Ramos (cell line): ENCODE results near the gene DNMBP.
"Not testable (repeated sequence)": the region's sequence is repeated elsewhere in the genome, so short reads cannot be mapped to it uniquely, and the experiment has no call there.

Experiments
- in situ Hi-C: fragments of 300-500 bp; cut with MboI; formaldehyde crosslinking; loops from one replicate; pipeline ENCODE4 v1.14.3; 2022; ENCODE audit warnings: low sequenced_read_pairs; ENCODE audit not compliant: unreplicated experiment

DNMBP gene

DNA sequence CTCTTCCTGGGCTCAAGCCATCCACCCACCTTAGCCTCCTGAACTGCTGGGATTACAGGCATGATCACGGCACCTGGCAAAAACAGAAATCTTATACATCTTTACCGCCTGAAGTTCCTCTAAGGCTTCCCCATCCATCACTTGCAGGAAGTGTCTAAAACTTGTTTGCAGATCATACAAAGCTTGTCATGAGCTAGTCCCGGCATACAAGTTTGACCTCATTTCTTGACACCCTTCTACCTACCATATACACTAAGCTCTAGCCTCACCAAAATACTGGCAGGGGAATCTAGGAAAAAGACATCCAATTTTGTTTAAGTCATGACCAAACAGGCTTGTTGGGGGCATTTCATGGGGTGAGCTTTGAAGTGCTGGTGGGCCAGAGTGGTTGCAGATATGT is 14.5 kb downstream of the DNMBP start:
- in situ Hi-C loops: no loop called here

- in situ Hi-C loops: no loop called here
These were observed 14.9 kb downstream of the DNMBP start for GRCh38 chr10:99994801-99995200.

DNA sequence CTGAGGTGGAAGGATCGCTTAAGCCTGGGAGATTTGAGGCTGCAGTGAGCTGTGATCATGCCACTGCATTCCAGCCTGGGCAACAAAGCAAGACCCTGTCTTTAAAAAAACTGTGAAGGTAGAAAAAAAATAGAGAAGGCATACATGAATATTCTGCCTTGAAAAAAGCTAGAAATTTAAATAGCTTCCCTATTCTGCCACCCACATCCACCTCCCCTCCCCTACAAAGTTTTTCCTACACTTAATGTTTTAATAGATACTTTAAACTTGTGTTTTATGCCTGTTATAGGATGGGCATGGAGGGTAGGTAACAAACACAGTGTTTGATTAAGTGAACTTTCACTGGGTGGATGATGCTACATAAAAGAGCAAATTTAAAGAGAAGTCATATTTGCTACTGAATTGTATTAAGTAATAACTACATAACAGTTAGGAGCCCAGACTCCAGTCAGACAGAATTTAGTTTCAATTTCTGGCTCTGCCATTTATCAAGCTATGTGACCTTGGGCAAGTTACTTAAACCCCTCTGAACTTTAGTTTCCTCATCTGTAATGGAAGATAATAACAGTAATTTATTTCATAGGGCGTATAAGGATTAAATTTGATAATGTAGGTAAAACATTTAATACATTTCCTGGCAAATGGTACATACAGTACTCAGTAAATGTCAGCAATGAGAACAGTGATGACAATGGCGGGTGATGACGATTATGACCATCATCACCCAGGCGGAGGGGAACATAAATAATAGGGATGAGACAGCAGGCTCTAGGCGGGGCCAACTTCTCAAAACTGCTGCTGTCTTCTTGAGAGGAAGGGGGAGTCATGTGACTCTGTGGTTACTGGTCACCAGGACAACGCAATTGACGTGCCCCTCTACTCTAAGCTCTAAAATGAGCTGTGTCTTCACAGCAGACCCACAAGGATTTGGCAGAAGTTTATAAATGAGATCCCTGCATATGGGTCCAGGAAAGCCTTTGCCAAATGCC is 15.8 kb downstream of the DNMBP start:
- in situ Hi-C loops: no loop called here

DNA sequence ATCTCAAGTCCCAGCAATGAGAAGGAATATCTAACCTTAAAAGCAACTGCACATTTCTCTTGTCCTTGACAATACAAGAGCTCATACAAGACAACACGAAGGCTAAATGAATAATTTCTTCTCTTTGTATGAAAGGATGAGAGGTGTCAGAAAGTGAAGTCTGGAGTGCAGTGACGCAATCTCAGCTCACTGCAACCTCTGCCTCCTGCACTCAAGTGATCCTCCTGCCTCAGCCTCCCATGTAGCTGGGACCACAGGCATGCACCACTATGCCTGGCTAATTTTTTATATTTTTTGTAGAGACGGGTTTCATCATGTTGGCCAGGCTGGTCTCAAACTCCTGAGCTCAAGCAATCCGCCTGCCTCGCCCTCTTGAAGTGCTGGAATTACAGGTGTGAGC is 24.1 kb downstream of the DNMBP start:
- in situ Hi-C loops: not testable (repeated sequence)

- in situ Hi-C loops: no loop called here
These were observed 25.3 kb downstream of the DNMBP start for GRCh38 chr10:99984211-99985034.

- in situ Hi-C loops: no loop called here
These were observed 26.3 kb downstream of the DNMBP start for GRCh38 chr10:99983280-99983988.

DNA sequence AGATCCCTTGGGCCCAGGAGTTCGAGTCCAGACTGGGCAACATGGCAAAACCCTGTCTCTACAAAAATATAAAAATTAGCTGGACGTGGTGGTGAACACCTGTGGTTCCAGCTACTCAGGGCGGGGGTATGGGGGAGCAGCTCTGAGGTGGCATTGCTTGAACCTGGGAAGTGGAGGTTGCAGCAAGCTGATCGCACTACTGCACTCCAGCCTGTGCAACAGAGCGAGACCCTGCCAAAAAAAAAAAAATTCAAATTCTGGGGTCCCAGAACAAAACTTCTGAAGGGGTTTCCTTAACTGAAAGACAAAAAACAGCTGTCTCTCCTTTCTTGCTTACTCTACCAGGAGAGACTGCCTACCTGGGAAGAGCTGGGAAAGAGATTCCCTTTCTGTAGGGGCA is 27.0 kb downstream of the DNMBP start:
- in situ Hi-C loops: no loop called here

GRCh38 chr10:99981581-99982199 is 28.1 kb downstream of the DNMBP start:
- in situ Hi-C loops: no loop called here

DNA sequence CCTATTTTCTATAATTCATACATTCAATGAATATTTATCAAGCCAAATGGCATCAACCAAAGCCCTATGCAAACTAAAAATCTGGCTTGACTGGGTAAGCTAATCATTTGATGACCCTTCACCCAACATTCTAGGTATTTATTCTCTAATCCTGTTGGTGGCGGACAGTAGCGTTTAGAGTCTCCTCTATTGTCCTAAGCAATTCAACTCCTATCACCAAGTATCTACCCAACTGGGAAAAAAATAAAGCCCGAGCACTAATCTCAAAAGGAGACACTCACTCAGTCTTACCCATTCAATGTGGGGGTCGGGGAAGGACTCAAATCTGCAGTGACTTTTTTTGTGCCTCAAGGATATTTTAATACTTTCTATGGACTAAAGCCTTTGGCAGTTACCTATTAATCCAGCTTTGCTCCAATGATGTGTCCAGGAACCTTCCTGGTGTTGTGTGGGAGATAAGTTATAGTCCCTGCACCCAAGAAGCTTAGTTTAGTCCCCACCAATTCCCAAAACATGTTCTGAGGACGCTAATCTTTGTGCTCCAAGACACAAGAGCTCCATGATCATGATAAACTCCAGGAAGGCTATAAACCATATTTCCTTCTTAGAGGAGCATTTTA is 30.6 kb downstream of the DNMBP start:
- in situ Hi-C loops: loop anchor here (5.0 kb wide), 1 partner anchor 38 kb away; no protein-coding TSS in a partner anchor

DNA sequence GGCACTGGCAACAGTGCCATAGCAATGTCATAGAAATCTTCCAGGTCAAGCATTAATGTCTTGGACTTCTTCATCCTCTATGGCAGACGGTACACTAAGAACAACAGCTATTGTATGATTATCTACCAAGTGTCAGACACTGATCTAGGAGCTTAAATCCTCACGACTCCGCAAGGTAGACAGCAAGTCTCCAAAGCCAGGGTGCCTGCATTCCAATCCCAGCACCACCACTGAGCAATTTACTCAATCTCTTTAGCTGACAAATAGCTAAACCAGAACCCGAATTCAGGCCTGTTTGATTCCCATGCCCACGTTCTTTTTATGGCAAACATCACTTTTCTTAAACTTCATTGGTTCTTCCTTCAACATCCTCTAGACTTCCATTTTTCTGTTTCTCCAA is 31.8 kb downstream of the DNMBP start:
- in situ Hi-C loops: loop anchor here (5.0 kb wide), 1 partner anchor 39 kb away; no protein-coding TSS in a partner anchor

DNA sequence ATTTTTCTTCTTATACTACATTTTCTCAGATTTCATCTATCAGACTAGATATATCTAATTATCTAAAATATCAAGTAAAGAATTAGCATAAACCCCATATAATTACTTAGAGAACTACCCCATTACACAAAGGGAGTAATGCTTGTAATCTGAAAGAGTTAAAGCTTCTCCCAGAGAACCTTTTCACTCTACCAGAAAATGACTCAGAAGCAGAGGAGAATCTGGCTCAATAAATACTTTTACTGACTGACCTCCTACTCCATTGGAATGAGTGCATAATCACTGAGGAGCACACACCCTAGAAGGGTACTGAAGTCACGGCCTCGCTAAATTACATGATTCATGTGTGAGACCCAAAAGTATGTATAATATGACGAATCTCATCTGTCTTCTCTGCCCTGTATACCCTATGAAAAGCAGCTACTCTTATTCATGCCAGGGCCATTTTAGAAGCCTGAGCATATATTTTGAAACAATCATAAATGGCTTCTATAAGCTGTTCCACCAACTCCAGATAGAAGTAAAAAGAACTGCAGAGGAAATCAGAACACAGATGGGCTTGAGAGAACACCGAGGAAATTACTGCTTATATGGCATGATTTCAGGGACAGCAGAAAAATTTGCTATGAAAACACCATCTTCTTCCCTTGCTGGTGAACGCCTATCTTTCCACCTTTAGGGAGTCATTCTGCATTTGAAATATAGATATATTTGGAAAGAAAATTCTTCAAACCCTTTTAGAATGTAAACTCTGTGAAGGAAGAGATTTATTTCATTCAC is 32.7 kb downstream of the DNMBP start:
- in situ Hi-C loops: loop anchor here (5.0 kb wide), 1 partner anchor 40 kb away; no protein-coding TSS in a partner anchor

- in situ Hi-C loops: loop anchor here (5.0 kb wide), 1 partner anchor 41 kb away; no protein-coding TSS in a partner anchor
These were observed 33.6 kb downstream of the DNMBP start for GRCh38 chr10:99975942-99976809.

GRCh38 chr10:99975106-99975829 is 34.5 kb downstream of the DNMBP start:
- in situ Hi-C loops: loop anchor here (5.0 kb wide), 1 partner anchor 42 kb away; no protein-coding TSS in a partner anchor

GRCh38 chr10:99973190-99973589 is 36.6 kb downstream of the DNMBP start:
- in situ Hi-C loops: loop anchor here (5.0 kb wide), 1 partner anchor 74 kb away; no protein-coding TSS in a partner anchor

GRCh38 chr10:99967961-99968360 is 41.8 kb downstream of the DNMBP start:
- in situ Hi-C loops: no loop called here

DNA sequence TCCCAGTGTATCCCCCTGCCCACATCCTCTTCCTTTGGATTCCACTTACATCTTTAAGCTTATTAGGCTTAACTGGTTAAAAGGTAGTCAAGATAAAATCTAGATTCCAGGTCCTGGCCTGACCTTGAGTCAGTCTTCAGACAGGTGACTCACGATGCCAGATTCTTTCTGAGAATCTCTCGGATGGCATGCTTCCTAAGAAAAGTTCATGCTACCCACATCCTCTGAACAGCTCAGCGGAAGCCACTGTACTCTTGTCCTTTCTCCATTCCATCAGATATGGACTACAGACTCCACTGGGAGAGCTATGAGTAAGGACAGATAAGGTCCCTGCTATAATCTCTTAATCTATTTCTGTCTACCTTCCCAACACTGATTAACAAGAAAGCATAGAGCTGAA is 43.4 kb downstream of the DNMBP start:
- in situ Hi-C loops: no loop called here

DNA sequence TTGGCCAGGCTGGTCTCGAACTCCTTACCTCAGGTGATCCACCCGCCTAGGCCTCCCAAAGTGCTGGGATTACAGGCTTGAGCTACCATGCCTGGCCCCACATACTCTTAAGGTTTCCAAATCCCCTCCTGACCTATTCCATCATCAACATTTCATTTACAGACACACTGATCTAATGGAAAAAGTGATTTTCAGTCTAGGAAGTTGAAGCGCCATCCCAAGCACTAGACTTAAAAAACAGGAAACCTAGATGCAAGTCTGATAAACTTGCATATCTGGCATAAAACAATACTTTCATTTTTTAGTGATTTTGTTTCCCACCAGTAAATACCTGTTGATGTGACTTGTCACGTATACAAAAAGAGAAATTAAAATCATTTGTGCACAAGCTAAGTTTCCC is 44.0 kb downstream of the DNMBP start:
- in situ Hi-C loops: no loop called here
